Measurements from ENCODE around the gene HIBCH. TPM values are rescaled to one million over a fixed set of nuclear protein-coding genes. Genes with fewer than 3 reads are reported as not detected.

The HIBCH gene
- total and polyA plus RNA-seq, 9 of the 15 experiments (the other 6 are each of a cell fraction or from before 2014, with no cell fraction given), result 17.0 to 65.4 (median 28.3) TPM

- Histone ChIP-seq H3K27me3 (ENCODE audit: control insufficient read depth in 2 of 2, insufficient read depth in 2 of 2, low read length in 2 of 2) (no peaks in the 10 kb centered on the region), H3K36me3 (ENCODE audit: control insufficient read depth, insufficient read depth, low read length) (peaks cover 22% of the 10 kb centered on the region; the same call in 2 of the 3 replicates), H3K4me2 (ENCODE audit: insufficient read depth, low read length) (no peak overlapping the region), H3K79me2 (ENCODE audit: control insufficient read depth, insufficient read depth, low read length) (peaks cover 45% of the 10 kb centered on the region), H3K4me3 (no peak overlapping the region), H3K9me1 (ENCODE audit: control insufficient read depth, insufficient read depth, low read length) (no peaks in the 10 kb centered on the region), H3K4me1 (replicated peaks in 1 of 2; ENCODE audit: control insufficient read depth in 2 of 2, insufficient read depth in 2 of 2, low read length in 2 of 2) (peaks cover 0 to 2% of the 10 kb centered on the region in 2 experiments; a peak in 3 of 5 replicates), H3K27ac (ENCODE audit: extremely low read depth, low read depth, low read length) (no peak overlapping the region), H2AFZ (ENCODE audit: low read depth, low read length) (no peak overlapping the region), H3K9ac (ENCODE audit: insufficient read depth in 1 of 2, low read depth in 2 of 2, low read length in 2 of 2) (no peak overlapping the region), H3K9me3 (replicated peaks; ENCODE audit: control insufficient read depth, insufficient read depth, low read depth, low read length) (no peaks in the 10 kb centered on the region), H4K20me1 (replicated peaks; ENCODE audit: control insufficient read depth, insufficient read depth, low read length) (no peaks in the 10 kb centered on the region)
- CTCF ChIA-PET (ENCODE audit: low intra/inter-chr PET ratio), result no interaction called here
- intact Hi-C loops (cut with micrococcal nuclease), result loop anchor here (5.0 to 10.0 kb wide), 3 partner anchors 38 to 650 kb away; partner anchors contain the start of gene ASNSD1
- DNase-seq (ENCODE audit: extremely low read depth in 1 of 4, low spot score in 3 of 4) (no peak), FAIRE-seq (no peak), ATAC-seq (no peak)
- no TSS peak for BruUV-seq (replicated peaks)
- POLR2A ChIA-PET, result no interaction called here
- no peak for TF ChIP-seq NR1H2 (CRISPR knock-in tag; IDR thresholded peaks at IDR 0.05)
- TF ChIP-seq BRCA1 (IDR thresholded peaks at IDR 0.05), result no peak
- TF ChIP-seq BRCA1 (CRISPR knock-in tag; IDR thresholded peaks at IDR 0.05), result no peak
- TF ChIP-seq, protein P1, sequence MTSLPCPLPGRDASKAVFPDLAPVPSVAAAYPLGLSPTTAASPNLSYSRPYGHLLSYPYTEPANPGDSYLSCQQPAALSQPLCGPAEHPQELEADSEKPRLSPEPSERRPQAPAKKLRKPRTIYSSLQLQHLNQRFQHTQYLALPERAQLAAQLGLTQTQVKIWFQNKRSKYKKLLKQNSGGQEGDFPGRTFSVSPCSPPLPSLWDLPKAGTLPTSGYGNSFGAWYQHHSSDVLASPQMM (CRISPR knock-in tag; IDR thresholded peaks at IDR 0.05), result no peak
- no peak for TF ChIP-seq ADNP (tag; IDR thresholded peaks at IDR 0.05)
- TF ChIP-seq ATF2 (CRISPR knock-in tag; IDR thresholded peaks at IDR 0.05), result no peak
- no peak for TF ChIP-seq U2AF2 (optimal IDR thresholded peaks at IDR 0.05; ENCODE audit: low read depth, low read length)
- no peak for TF ChIP-seq ZNF586 (CRISPR knock-in tag; conservative IDR thresholded peaks at IDR 0.05)
- no peak for TF ChIP-seq ZNF707 (CRISPR knock-in tag; conservative IDR thresholded peaks at IDR 0.05)
- TF ChIP-seq STAG1 (CRISPR knock-in tag; IDR thresholded peaks at IDR 0.05; ENCODE audit: borderline replicate concordance), result no peak
- TF ChIP-seq HSF4 (CRISPR knock-in tag; IDR thresholded peaks at IDR 0.05; ENCODE audit: borderline replicate concordance), result no peak
- TF ChIP-seq KLF13 (tag; IDR thresholded peaks at IDR 0.05; ENCODE audit: borderline replicate concordance, low read depth), result no peak
- no peak for TF ChIP-seq PHB2 (IDR thresholded peaks at IDR 0.05; ENCODE audit: low read depth)
- no peak for TF ChIP-seq FOXK1 (CRISPR knock-in tag; IDR thresholded peaks at IDR 0.05; ENCODE audit: borderline replicate concordance)
- no peak for TF ChIP-seq MIER1 (IDR thresholded peaks at IDR 0.05; ENCODE audit: low read depth)
- TF ChIP-seq RFX5 (IDR thresholded peaks at IDR 0.05; ENCODE audit: low read depth, low read length), result no peak
- TF ChIP-seq TCF15 (CRISPR knock-in tag; IDR thresholded peaks at IDR 0.05), result no peak
- in situ Hi-C loops (cut with MboI), result no loop called here
- 71% methylated on average over 2 of the region's 2 CpGs for WGBS (ENCODE audit: insufficient coverage, low coverage, missing lambda C conversion rate)
These were observed 4.4 kb downstream of the HIBCH start for GRCh38 chr2:190315273-190315672.

All from K562 (cell line).